ENCODE results near the gene AP5S1. TPM values are rescaled to one million over a fixed set of nuclear protein-coding genes. Genes with fewer than 3 reads are reported as not detected.
A peak's percentile ranks its signal among the peaks of the same experiment; 100 is the strongest.

Gene AP5S1
- total and polyA plus RNA-seq, 9 of the 15 experiments (the other 6 are each of a cell fraction or from before 2014, with no cell fraction given), result 2.6 to 8.8 (median 4.4) TPM

GRCh38 chr20:3795511-3796468 is 24.6 kb upstream of the AP5S1 start, which contains the start of gene CDC25B (continued):
- TF ChIP-seq ZNF830 (CRISPR knock-in tag; IDR thresholded peaks at IDR 0.05) (no peak), TAF1 (IDR thresholded peaks at IDR 0.05; ENCODE audit: control insufficient read depth, extremely low read depth, insufficient read depth, low read length, severe bottlenecking) (peak; percentile 21), NFE2L1 (tag; IDR thresholded peaks at IDR 0.05; ENCODE audit: borderline replicate concordance, low read depth) (no peak), SRSF9 (IDR thresholded peaks at IDR 0.05; ENCODE audit: borderline replicate concordance, low read depth, low read length) (no peak), MBD2 (IDR thresholded peaks at IDR 0.05; ENCODE audit: borderline replicate concordance, low read depth) (no peak), FOXK2 (conservative IDR thresholded peaks at IDR 0.05 in 1 of 2, IDR thresholded peaks at IDR 0.05 in 1 of 2; ENCODE audit: low read depth in 2 of 2) (no peak), XRCC5 (IDR thresholded peaks at IDR 0.05; ENCODE audit: low read depth, low read length) (peak; percentile 74; the same call in 1 of the 2 replicates), KAT2B (IDR thresholded peaks at IDR 0.05; ENCODE audit: low read depth, low read length) (no peak), MYNN (IDR thresholded peaks at IDR 0.05) (no peak), MYNN (CRISPR knock-in tag; IDR thresholded peaks at IDR 0.05) (no peak), ARNT (IDR thresholded peaks at IDR 0.05) (no peak), PHF21A (IDR thresholded peaks at IDR 0.05; ENCODE audit: borderline replicate concordance, low read depth) (0 out of 2 replicates have a peak, but pooled peaks have one; percentile 27), ZKSCAN8 (CRISPR knock-in tag; IDR thresholded peaks at IDR 0.05) (no peak), ZNF668 (CRISPR knock-in tag; IDR thresholded peaks at IDR 0.05) (no peak), FUS (optimal IDR thresholded peaks at IDR 0.05; ENCODE audit: low read depth, low read length) (no peak), ETV6 (IDR thresholded peaks at IDR 0.05; ENCODE audit: borderline replicate concordance in 1 of 2, low read depth in 2 of 2, low read length in 1 of 2) (0 out of 4 replicates have a peak, but pooled peaks of 1 of the 2 experiments have one; percentile 11), ETV6 (CRISPR knock-in tag; IDR thresholded peaks at IDR 0.05; ENCODE audit: borderline replicate concordance) (no peak), ZC3H4 (CRISPR knock-in tag; IDR thresholded peaks at IDR 0.05; ENCODE audit: borderline replicate concordance) (no peak), NCOA2 (IDR thresholded peaks at IDR 0.05; ENCODE audit: partially characterized antibody in 2 of 2) (no peak), ZNF184 (CRISPR knock-in tag; IDR thresholded peaks at IDR 0.05) (no peak), POLR2A (conservative IDR thresholded peaks at IDR 0.05) (peak; percentile 66), SMARCB1 (IDR thresholded peaks at IDR 0.05; ENCODE audit: insufficient read length, low read depth) (no peak), BRF2 (IDR thresholded peaks at IDR 0.05; ENCODE audit: borderline replicate concordance, insufficient read depth, insufficient read length) (no peak)
- TF ChIP-seq, protein P1, sequence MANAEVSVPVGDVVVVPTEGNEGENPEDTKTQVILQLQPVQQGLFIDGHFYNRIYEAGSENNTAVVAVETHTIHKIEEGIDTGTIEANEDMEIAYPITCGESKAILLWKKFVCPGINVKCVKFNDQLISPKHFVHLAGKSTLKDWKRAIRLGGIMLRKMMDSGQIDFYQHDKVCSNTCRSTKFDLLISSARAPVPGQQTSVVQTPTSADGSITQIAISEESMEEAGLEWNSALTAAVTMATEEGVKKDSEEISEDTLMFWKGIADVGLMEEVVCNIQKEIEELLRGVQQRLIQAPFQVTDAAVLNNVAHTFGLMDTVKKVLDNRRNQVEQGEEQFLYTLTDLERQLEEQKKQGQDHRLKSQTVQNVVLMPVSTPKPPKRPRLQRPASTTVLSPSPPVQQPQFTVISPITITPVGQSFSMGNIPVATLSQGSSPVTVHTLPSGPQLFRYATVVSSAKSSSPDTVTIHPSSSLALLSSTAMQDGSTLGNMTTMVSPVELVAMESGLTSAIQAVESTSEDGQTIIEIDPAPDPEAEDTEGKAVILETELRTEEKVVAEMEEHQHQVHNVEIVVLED (CRISPR knock-in tag; IDR thresholded peaks at IDR 0.05), result no peak
- TF ChIP-seq, protein P2, sequence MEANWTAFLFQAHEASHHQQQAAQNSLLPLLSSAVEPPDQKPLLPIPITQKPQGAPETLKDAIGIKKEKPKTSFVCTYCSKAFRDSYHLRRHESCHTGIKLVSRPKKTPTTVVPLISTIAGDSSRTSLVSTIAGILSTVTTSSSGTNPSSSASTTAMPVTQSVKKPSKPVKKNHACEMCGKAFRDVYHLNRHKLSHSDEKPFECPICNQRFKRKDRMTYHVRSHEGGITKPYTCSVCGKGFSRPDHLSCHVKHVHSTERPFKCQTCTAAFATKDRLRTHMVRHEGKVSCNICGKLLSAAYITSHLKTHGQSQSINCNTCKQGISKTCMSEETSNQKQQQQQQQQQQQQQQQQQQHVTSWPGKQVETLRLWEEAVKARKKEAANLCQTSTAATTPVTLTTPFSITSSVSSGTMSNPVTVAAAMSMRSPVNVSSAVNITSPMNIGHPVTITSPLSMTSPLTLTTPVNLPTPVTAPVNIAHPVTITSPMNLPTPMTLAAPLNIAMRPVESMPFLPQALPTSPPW (CRISPR knock-in tag; IDR thresholded peaks at IDR 0.05), result peak; percentile 53

All from K562 (cell line).